OCI-LY7 (cell line): ENCODE results near the gene BACH2. TPM values are rescaled to one million over a fixed set of nuclear protein-coding genes. Genes with fewer than 3 reads are reported as not detected.

Source experiments
- BruUV-seq: library from RNA; stranded (reverse); fragments of 400-500 nt; replicated peaks from 2 replicates; lab custom pipeline; 2021; lab: Mats Ljungman, UMichigan
- CTCF ChIA-PET: fragments of 300-600 bp; sonication (Branson Sonifier 250); formaldehyde crosslinking; loops from one replicate; lab custom pipeline; 2022; ENCODE audit warnings: antibody characterized with exemption; ENCODE audit not compliant: unreplicated experiment; lab: Charles Lee
- POLR2A ChIA-PET: fragments of 300-600 bp; sonication (Branson Sonifier 250); formaldehyde crosslinking; loops from one replicate; lab custom pipeline; 2022; ENCODE audit warnings: antibody characterized with exemption; lab: Charles Lee
- DNase-seq: peaks from one replicate; pipeline ENCODE4 v3.0.0-alpha.2; 2015; ENCODE audit warnings: low spot score
- H2AFZ ChIP-seq: fragments of 200-600 bp; sonication (generic), shearing (Covaris generic); 2 replicates; pipeline ENCODE4 v1.6.1; 2014; ENCODE audit warnings: mild to moderate bottlenecking, antibody characterized with exemption, low read length, moderate library complexity
- H3K27ac ChIP-seq: fragments of 200-600 bp; sonication (generic); 2 replicates; pipeline ENCODE4 v1.5.1; 2014; ENCODE audit warnings: mixed run types, low read depth, mild to moderate bottlenecking, moderate library complexity, low read length, inconsistent platforms; ENCODE audit not compliant: poor library complexity, severe bottlenecking
- H3K36me3 ChIP-seq: fragments of 200-600 bp; sonication (generic); 2 replicates; pipeline ENCODE4 v1.6.1; 2014; ENCODE audit warnings: mild to moderate bottlenecking, antibody characterized with exemption, low read length, moderate library complexity, mixed read lengths; ENCODE audit not compliant: insufficient read depth
- H3K4me1 ChIP-seq: fragments of 200-600 bp; sonication (generic); 2 replicates; pipeline ENCODE4 v1.5.1; 2014; ENCODE audit warnings: mild to moderate bottlenecking, low read length; ENCODE audit not compliant: insufficient read depth, poor library complexity, severe bottlenecking
- H3K4me2 ChIP-seq: fragments of 200-600 bp; sonication (generic); 2 replicates; pipeline ENCODE4 v1.6.1; 2014; ENCODE audit warnings: mild to moderate bottlenecking, low read length
- H3K4me3 ChIP-seq: fragments of 200-600 bp; sonication (generic); 2 replicates; pipeline ENCODE4 v1.5.1; 2014; ENCODE audit warnings: mild to moderate bottlenecking, low read depth, low read length; ENCODE audit not compliant: poor library complexity, severe bottlenecking
- H3K79me2 ChIP-seq: fragments of 200-600 bp; sonication (generic); 2 replicates; pipeline ENCODE4 v1.6.1; 2016; ENCODE audit warnings: low read depth, mild to moderate bottlenecking, low read length, moderate library complexity, mixed read lengths; ENCODE audit not compliant: insufficient read depth
- H3K9me2 ChIP-seq: fragments of 200-600 bp; sonication (generic); 2 replicates; pipeline ENCODE4 v1.6.1; 2016; ENCODE audit warnings: mild to moderate bottlenecking, low read length, mixed read lengths; ENCODE audit not compliant: insufficient read depth
- H3K9me3 ChIP-seq: fragments of 200-600 bp; sonication (generic); 2 replicates; pipeline ENCODE4 v1.6.1; 2014; ENCODE audit warnings: mild to moderate bottlenecking, mixed run types, low read length, mixed read lengths
- H4K20me1 ChIP-seq: fragments of 200-600 bp; sonication (generic); 2 replicates; pipeline ENCODE4 v1.6.1; 2014; ENCODE audit warnings: mild to moderate bottlenecking, antibody characterized with exemption, low read length, moderate library complexity, mixed read lengths; ENCODE audit not compliant: insufficient read depth
- EZH2phosphoT487 ChIP-seq: fragments of 200-600 bp; sonication (generic); IDR thresholded peaks from 2 replicates; pipeline ENCODE4 v1.6.1; 2018; ENCODE audit warnings: low read depth, borderline replicate concordance, mild to moderate bottlenecking, mixed run types, antibody characterized with exemption, low read length, moderate library complexity, mixed read lengths
- intact Hi-C: fragments of 100-400 bp; cut with micrococcal nuclease; formaldehyde crosslinking; loops from one replicate; pipeline ENCODE4 v1.10.0; 2022; ENCODE audit not compliant: unreplicated experiment
- total RNA-seq, 2 experiments: library from RNA; depleted of rRNA in 1 of 2; stranded (reverse); fragments of >200 nt in 1 of 2; shearing (Covaris generic) in 1 of 2; gene quantifications; 2 replicates each; pipeline ENCODE4 v1.2.3, GENCODE V29; 2014 to 2022
- TF ChIP-seq, protein P1 (sequence below): fragments of 200-600 bp; sonication (generic); conservative IDR thresholded peaks from 2 replicates; pipeline ENCODE4 v1.5.1; 2014; ENCODE audit warnings: mild to moderate bottlenecking, antibody characterized with exemption, low read length, moderate library complexity, mixed read lengths

BACH2 gene
- total RNA-seq, 2 experiments from 2014 or later, result 92.0 to 163 TPM

DNA sequence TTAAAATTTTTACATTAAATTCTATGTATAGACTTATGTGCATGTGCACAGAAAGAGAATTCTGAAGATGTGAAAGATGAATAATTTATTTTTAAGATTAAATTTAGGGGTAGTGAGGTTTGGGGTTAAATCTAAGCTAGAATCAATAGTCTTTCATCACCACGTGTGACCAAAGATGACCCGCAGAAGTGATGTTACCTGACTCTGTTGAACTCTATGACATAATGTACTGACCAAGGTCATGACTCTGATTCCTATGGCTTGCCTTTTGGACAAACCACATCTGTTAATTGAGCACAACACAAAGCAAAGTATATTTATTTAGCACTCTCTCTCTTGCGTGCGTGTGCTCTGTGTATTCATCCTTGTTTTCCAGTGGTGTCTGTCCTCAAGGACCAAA, 150.6 kb downstream of the BACH2 start:
- peaks cover 62% of the 10 kb centered on the region for H3K79me2 ChIP-seq
- TF ChIP-seq EZH2phosphoT487, result no peak
- TF ChIP-seq, protein P1, sequence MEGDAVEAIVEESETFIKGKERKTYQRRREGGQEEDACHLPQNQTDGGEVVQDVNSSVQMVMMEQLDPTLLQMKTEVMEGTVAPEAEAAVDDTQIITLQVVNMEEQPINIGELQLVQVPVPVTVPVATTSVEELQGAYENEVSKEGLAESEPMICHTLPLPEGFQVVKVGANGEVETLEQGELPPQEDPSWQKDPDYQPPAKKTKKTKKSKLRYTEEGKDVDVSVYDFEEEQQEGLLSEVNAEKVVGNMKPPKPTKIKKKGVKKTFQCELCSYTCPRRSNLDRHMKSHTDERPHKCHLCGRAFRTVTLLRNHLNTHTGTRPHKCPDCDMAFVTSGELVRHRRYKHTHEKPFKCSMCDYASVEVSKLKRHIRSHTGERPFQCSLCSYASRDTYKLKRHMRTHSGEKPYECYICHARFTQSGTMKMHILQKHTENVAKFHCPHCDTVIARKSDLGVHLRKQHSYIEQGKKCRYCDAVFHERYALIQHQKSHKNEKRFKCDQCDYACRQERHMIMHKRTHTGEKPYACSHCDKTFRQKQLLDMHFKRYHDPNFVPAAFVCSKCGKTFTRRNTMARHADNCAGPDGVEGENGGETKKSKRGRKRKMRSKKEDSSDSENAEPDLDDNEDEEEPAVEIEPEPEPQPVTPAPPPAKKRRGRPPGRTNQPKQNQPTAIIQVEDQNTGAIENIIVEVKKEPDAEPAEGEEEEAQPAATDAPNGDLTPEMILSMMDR, result no peak

DNA sequence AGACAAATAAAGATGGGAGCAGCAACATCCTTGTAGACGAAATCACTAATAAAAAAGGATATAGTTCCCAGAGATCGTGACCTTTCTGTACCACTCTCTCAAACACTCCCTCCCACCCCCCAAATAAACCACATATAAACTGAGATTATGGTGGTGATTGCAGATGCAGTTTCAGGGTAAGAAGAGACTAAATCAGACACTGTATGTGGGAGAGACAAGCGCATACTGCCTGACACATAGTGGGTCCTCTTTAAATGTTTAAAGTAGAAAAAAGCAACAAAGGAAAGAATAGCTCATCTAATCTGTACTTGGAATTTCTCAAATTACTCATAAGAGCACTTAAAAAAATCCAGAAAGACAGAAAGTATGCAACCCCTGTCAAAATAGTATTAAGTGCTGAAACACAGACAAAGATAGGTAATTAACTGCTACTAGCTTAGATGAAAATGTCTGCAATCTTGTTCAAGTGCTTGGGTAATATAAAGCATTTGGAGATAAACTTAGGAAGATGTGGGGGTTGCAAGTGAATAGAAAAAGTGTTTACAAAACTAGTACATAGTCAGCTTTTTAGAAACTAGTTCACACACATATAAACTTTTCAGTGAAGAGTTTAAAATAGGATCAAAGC, 151.6 kb downstream of the BACH2 start:
- no peaks in the 10 kb centered on the region for H3K9me3 ChIP-seq
- no peak overlapping the region for H3K4me3 ChIP-seq
- ChIA-PET POLR2A (interaction anchor here (0.5 to 0.8 kb wide), 3 partner anchors 9 to 1141 kb away, joined by 3 read pairs; no protein-coding TSS in a partner anchor), CTCF (no interaction called here)
- no peak overlapping the region for H3K27ac ChIP-seq
- TF ChIP-seq EZH2phosphoT487, result no peak
- TF ChIP-seq, protein P1, result no peak
- no TSS peak for BruUV-seq
- H3K4me2 ChIP-seq, result no peak overlapping the region
- peaks cover 9% of the 10 kb centered on the region for H4K20me1 ChIP-seq
- no peak for DNase-seq
- no peak overlapping the region for H2AFZ ChIP-seq
- intact Hi-C loops, result no loop called here
- peaks cover 72% of the 10 kb centered on the region for H3K79me2 ChIP-seq
- peaks cover 17% of the 10 kb centered on the region for H3K4me1 ChIP-seq
- H3K36me3 ChIP-seq, result peaks cover 58% of the 10 kb centered on the region
- no peaks in the 10 kb centered on the region for H3K9me2 ChIP-seq

More for the DNA sequence above, 150.6 kb downstream of the BACH2 start:
- ChIA-PET CTCF (no interaction called here), POLR2A (interaction anchor here (1.4 kb wide), 1 partner anchor 11 kb away, joined by 3 read pairs; no protein-coding TSS in a partner anchor)
- peaks cover 54% of the 10 kb centered on the region for H3K36me3 ChIP-seq
- H3K4me1 ChIP-seq, result peaks cover 17% of the 10 kb centered on the region
- no peak overlapping the region for H3K4me3 ChIP-seq
- no peak overlapping the region for H3K4me2 ChIP-seq
- no TSS peak for BruUV-seq
- peaks cover 11% of the 10 kb centered on the region for H4K20me1 ChIP-seq
- no peaks in the 10 kb centered on the region for H3K9me3 ChIP-seq
- no peak overlapping the region for H2AFZ ChIP-seq
- DNase-seq, result no peak
- intact Hi-C loops, result no loop called here
- H3K27ac ChIP-seq, result no peak overlapping the region
- no peaks in the 10 kb centered on the region for H3K9me2 ChIP-seq

DNA sequence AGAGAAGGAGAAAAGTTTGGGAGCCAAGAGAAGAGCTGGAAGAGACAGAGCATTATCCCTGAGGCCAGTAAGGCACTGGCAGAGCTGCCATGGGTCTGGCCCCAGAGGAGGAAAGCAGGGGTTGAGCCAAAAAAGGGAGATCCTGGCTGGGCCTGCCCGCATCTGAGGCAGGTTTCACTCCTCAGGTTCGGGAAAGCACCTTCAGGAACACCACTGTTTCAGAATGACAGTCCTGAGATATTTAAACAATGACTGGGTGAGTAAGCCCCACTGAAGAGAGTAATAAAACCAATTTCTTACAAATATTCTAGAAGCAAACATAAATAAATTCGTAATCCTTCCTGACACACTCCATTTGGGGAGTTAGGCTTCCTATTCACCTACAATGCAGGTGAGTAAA, 152.2 kb downstream of the BACH2 start:
- H3K4me2 ChIP-seq, result no peak overlapping the region
- H4K20me1 ChIP-seq, result peaks cover 3% of the 10 kb centered on the region
- no peak for DNase-seq
- no TSS peak for BruUV-seq
- no peaks in the 10 kb centered on the region for H3K9me2 ChIP-seq
- no peaks in the 10 kb centered on the region for H3K9me3 ChIP-seq
- no peak overlapping the region for H2AFZ ChIP-seq
- ChIA-PET CTCF (no interaction called here), POLR2A (interaction anchor here (0.6 to 0.7 kb wide), 3 partner anchors 16 to 47 kb away, joined by 3 to 4 read pairs (median 3); no protein-coding TSS in a partner anchor)
- intact Hi-C loops, result no loop called here
- H3K36me3 ChIP-seq, result peaks cover 59% of the 10 kb centered on the region
- peaks cover 17% of the 10 kb centered on the region for H3K4me1 ChIP-seq
- no peak overlapping the region for H3K27ac ChIP-seq
- H3K79me2 ChIP-seq, result peaks cover 74% of the 10 kb centered on the region
- H3K4me3 ChIP-seq, result no peak overlapping the region
- TF ChIP-seq EZH2phosphoT487, result no peak
- TF ChIP-seq, protein P1, result no peak
